Measurements from ENCODE around the gene RAD51B.
A peak's percentile ranks its signal among the peaks of the same experiment; 100 is the strongest.

The RAD51B gene

GRCh38 chr14:68444449-68445168 lies 625.0 kb downstream of the RAD51B start:
- H3K9me3 ChIP-seq, result peaks cover 2% of the 10 kb centered on the region; the same call in 1 of the 2 replicates
- peak overlapping the region; percentile 74 for H3K9ac ChIP-seq
- no peaks in the 10 kb centered on the region for H3K36me3 ChIP-seq
- no peak overlapping the region for H3K4me3 ChIP-seq
- no peak for TF ChIP-seq Cebpa-rat (IDR thresholded peaks at IDR 0.05)
- peak overlapping the region; percentile 88 for H3K27ac ChIP-seq
- H3K4me1 ChIP-seq, result peaks cover 81% of the 10 kb centered on the region
- H4K20me1 ChIP-seq, result no peaks in the 10 kb centered on the region
- peak overlapping the region; percentile 90 for H3K4me2 ChIP-seq
- H3K27me3 ChIP-seq, result no peaks in the 10 kb centered on the region

- Histone ChIP-seq H3K27me3 (no peaks in the 10 kb centered on the region), H4K20me1 (no peaks in the 10 kb centered on the region), H3K27ac (peak overlapping the region; percentile 88), H3K4me2 (peak overlapping the region; percentile 90), H3K9me3 (no peaks in the 10 kb centered on the region), H3K36me3 (no peaks in the 10 kb centered on the region), H3K4me3 (no peak overlapping the region), H3K4me1 (peaks cover 99% of the 10 kb centered on the region), H3K9ac (no peak overlapping the region)
- TF ChIP-seq Cebpa-rat (IDR thresholded peaks at IDR 0.05), result no peak
Observed at GRCh38 chr14:68446243-68447040, 626.9 kb downstream of the RAD51B start.

- TF ChIP-seq Cebpa-rat (IDR thresholded peaks at IDR 0.05), result no peak
- Histone ChIP-seq H3K9ac (peak overlapping the region; percentile 49; the same call in 1 of the 2 replicates), H3K4me3 (no peak overlapping the region), H4K20me1 (no peaks in the 10 kb centered on the region), H3K27ac (peak overlapping the region; percentile 88), H3K4me2 (peak overlapping the region; percentile 90), H3K36me3 (no peaks in the 10 kb centered on the region), H3K4me1 (peaks cover 99% of the 10 kb centered on the region), H3K9me3 (no peaks in the 10 kb centered on the region), H3K27me3 (no peaks in the 10 kb centered on the region)
Observed at GRCh38 chr14:68447581-68448251, 628.1 kb downstream of the RAD51B start.

GRCh38 chr14:68448252-68448902 lies 628.8 kb downstream of the RAD51B start:
- Histone ChIP-seq H3K9me3 (no peaks in the 10 kb centered on the region), H3K4me2 (peak overlapping the region; percentile 90)

GRCh38 chr14:68449561-68450181 lies 630.1 kb downstream of the RAD51B start:
- no peaks in the 10 kb centered on the region for H4K20me1 ChIP-seq
- peaks cover 92% of the 10 kb centered on the region for H3K4me1 ChIP-seq
- TF ChIP-seq Cebpa-rat (IDR thresholded peaks at IDR 0.05), result no peak
- H3K9ac ChIP-seq, result peak overlapping the region; percentile 72
- no peaks in the 10 kb centered on the region for H3K27me3 ChIP-seq
- peaks cover 6% of the 10 kb centered on the region for H3K9me3 ChIP-seq
- peak overlapping the region; percentile 88 for H3K27ac ChIP-seq
- H3K4me2 ChIP-seq, result peak overlapping the region; percentile 90
- peak overlapping the region; percentile 23; the same call in 1 of the 2 replicates for H3K4me3 ChIP-seq
- 0 out of 2 replicates have a peak, but pooled peaks cover under 1% of the 10 kb centered on the region for H3K36me3 ChIP-seq

More at GRCh38 chr14:68448252-68448902, 628.8 kb downstream of the RAD51B start:
- Histone ChIP-seq H4K20me1 (no peaks in the 10 kb centered on the region), H3K4me1 (peaks cover 95% of the 10 kb centered on the region), H3K27ac (peak overlapping the region; percentile 88), H3K9ac (peak overlapping the region; percentile 49; the same call in 1 of the 2 replicates), H3K4me3 (no peak overlapping the region), H3K27me3 (no peaks in the 10 kb centered on the region), H3K36me3 (no peaks in the 10 kb centered on the region)
- TF ChIP-seq Cebpa-rat (IDR thresholded peaks at IDR 0.05), result no peak

- Histone ChIP-seq H3K36me3 (0 out of 2 replicates have a peak, but pooled peaks cover 6% of the 10 kb centered on the region), H3K9me3 (peaks cover 15% of the 10 kb centered on the region), H3K27me3 (no peaks in the 10 kb centered on the region), H3K9ac (peak overlapping the region; percentile 72), H3K4me2 (peak overlapping the region; percentile 90), H4K20me1 (no peaks in the 10 kb centered on the region), H3K4me1 (peaks cover 89% of the 10 kb centered on the region), H3K4me3 (no peak overlapping the region), H3K27ac (peak overlapping the region; percentile 88)
- no peak for TF ChIP-seq Cebpa-rat (IDR thresholded peaks at IDR 0.05)
Observed at GRCh38 chr14:68450391-68451120, 631.0 kb downstream of the RAD51B start.

GRCh38 chr14:68451696-68452373 lies 632.3 kb downstream of the RAD51B start:
- Histone ChIP-seq H3K4me1 (peaks cover 76% of the 10 kb centered on the region), H3K27ac (peak overlapping the region; percentile 88), H4K20me1 (no peaks in the 10 kb centered on the region), H3K27me3 (no peaks in the 10 kb centered on the region), H3K4me3 (no peak overlapping the region), H3K9ac (peak overlapping the region; percentile 63; the same call in 1 of the 2 replicates), H3K4me2 (peak overlapping the region; percentile 90), H3K36me3 (0 out of 2 replicates have a peak, but pooled peaks cover 6% of the 10 kb centered on the region), H3K9me3 (peaks cover 15% of the 10 kb centered on the region)
- TF ChIP-seq Cebpa-rat (IDR thresholded peaks at IDR 0.05), result no peak

- TF ChIP-seq Cebpa-rat (IDR thresholded peaks at IDR 0.05), result no peak
- no peak overlapping the region for H3K9ac ChIP-seq
- H3K4me2 ChIP-seq, result no peak overlapping the region
- peaks cover 15% of the 10 kb centered on the region for H3K9me3 ChIP-seq
- H4K20me1 ChIP-seq, result no peaks in the 10 kb centered on the region
- H3K4me3 ChIP-seq, result no peak overlapping the region
- no peaks in the 10 kb centered on the region for H3K27me3 ChIP-seq
- H3K4me1 ChIP-seq, result peaks cover 15% of the 10 kb centered on the region
- peaks cover 6% of the 10 kb centered on the region; the same call in 1 of the 2 replicates for H3K36me3 ChIP-seq
- no peak overlapping the region for H3K27ac ChIP-seq
Observed at GRCh38 chr14:68458253-68458652, 638.7 kb downstream of the RAD51B start.
